SK-N-SH treated with all-trans-retinoic acid at 6 μM for 48 hours (cell line): ENCODE data around the gene EPDR1.

Experiments
- ATAC-seq: fragments of 200-7000 bp; cut with Tn5 transposase; 3 replicates; pipeline ENCODE4 v1.9.1; 2020; ENCODE audit warnings: mild to moderate bottlenecking, moderate library complexity
- ARNTL ChIP-seq: fragments of 450-650 bp; formaldehyde crosslinking; IDR thresholded peaks from 2 replicates; pipeline ENCODE4 v1.5.0; 2020; ENCODE audit warnings: low read depth, mild to moderate bottlenecking, moderate library complexity, borderline replicate concordance
- CSDC2 ChIP-seq: fragments of 250-450 bp; sonication (Bioruptor Pico); IDR thresholded peaks from 2 replicates; pipeline ENCODE4 v1.5.0; 2020; ENCODE audit warnings: mild to moderate bottlenecking, moderate library complexity
- ESRRG ChIP-seq: fragments of 250-450 bp; sonication (Bioruptor Pico); IDR thresholded peaks from 2 replicates; pipeline ENCODE4 v1.6.1; 2021; ENCODE audit warnings: mild to moderate bottlenecking
- GLIS3 ChIP-seq: fragments of 250-450 bp; sonication (Bioruptor Pico); IDR thresholded peaks from 2 replicates; pipeline ENCODE4 v1.5.0; 2020; ENCODE audit warnings: mild to moderate bottlenecking, moderate library complexity
- ISL1 ChIP-seq: fragments of 250-450 bp; sonication (Bioruptor Pico); IDR thresholded peaks from 2 replicates; pipeline ENCODE4 v2.1.2; 2022; ENCODE audit warnings: mild to moderate bottlenecking, moderate library complexity
- OSR1 ChIP-seq: fragments of 250-450 bp; sonication (Bioruptor Pico); IDR thresholded peaks from 2 replicates; pipeline ENCODE4 v1.8.0; 2022; ENCODE audit warnings: moderate library complexity, mild to moderate bottlenecking, inconsistent platforms
- PPARA ChIP-seq: fragments of 250-450 bp; sonication (Bioruptor Pico); IDR thresholded peaks from 2 replicates; pipeline ENCODE4 v1.5.0; 2020; ENCODE audit warnings: mild to moderate bottlenecking, borderline replicate concordance
- RARB ChIP-seq: fragments of 250-450 bp; sonication (Bioruptor Pico); IDR thresholded peaks from 2 replicates; pipeline ENCODE4 v1.8.0; 2021; ENCODE audit warnings: mild to moderate bottlenecking, moderate library complexity
- SNAI2 ChIP-seq: fragments of 250-450 bp; sonication (Bioruptor Pico); IDR thresholded peaks from 2 replicates; pipeline ENCODE4 v1.5.0; 2020; ENCODE audit warnings: mild to moderate bottlenecking, moderate library complexity
- TCF4 ChIP-seq: fragments of 250-450 bp; sonication (Bioruptor Pico); IDR thresholded peaks from 2 replicates; pipeline ENCODE4 v1.8.0; 2021; ENCODE audit warnings: mild to moderate bottlenecking, moderate library complexity, borderline replicate concordance
- ZC3H10 ChIP-seq: fragments of 250-450 bp; sonication (Bioruptor Pico); IDR thresholded peaks from 2 replicates; pipeline ENCODE4 v1.5.1; 2021; ENCODE audit warnings: mild to moderate bottlenecking, moderate library complexity
- ZFP3 ChIP-seq: fragments of 250-450 bp; sonication (Bioruptor Pico); IDR thresholded peaks from 2 replicates; pipeline ENCODE4 v1.5.0; 2020; ENCODE audit warnings: mild to moderate bottlenecking, moderate library complexity
- ZFP30 ChIP-seq: fragments of 450-650 bp; formaldehyde crosslinking; IDR thresholded peaks from 2 replicates; pipeline ENCODE4 v1.5.0; 2022; ENCODE audit warnings: mild to moderate bottlenecking, moderate library complexity
- ZNF565 ChIP-seq: fragments of 450-650 bp; formaldehyde crosslinking; conservative IDR thresholded peaks from 2 replicates; pipeline ENCODE4 v1.5.0; 2020; ENCODE audit warnings: low read depth, mild to moderate bottlenecking, moderate library complexity
- ZNF70 ChIP-seq: fragments of 450-650 bp; formaldehyde crosslinking; IDR thresholded peaks from 2 replicates; pipeline ENCODE4 v1.5.0; 2020; ENCODE audit warnings: mild to moderate bottlenecking, moderate library complexity
- ZNF8 ChIP-seq: fragments of 450-650 bp; formaldehyde crosslinking; IDR thresholded peaks from 2 replicates; pipeline ENCODE4 v1.5.0; 2020; ENCODE audit warnings: mild to moderate bottlenecking, moderate library complexity
- TF ChIP-seq, protein P1 (sequence below): fragments of 250-450 bp; sonication (Bioruptor Pico); IDR thresholded peaks from 2 replicates; pipeline ENCODE4 v1.5.1; 2020; ENCODE audit warnings: low read depth, mild to moderate bottlenecking, moderate library complexity
- TF ChIP-seq, protein P2 (sequence below): fragments of 250-450 bp; sonication (Bioruptor Pico); IDR thresholded peaks from 2 replicates; pipeline ENCODE4 v1.5.1; 2021; ENCODE audit warnings: mild to moderate bottlenecking, moderate library complexity
- TF ChIP-seq, protein P3 (sequence below): fragments of 250-450 bp; sonication (Bioruptor Pico); IDR thresholded peaks from 2 replicates; pipeline ENCODE4 v1.8.0; 2020; ENCODE audit warnings: mild to moderate bottlenecking, moderate library complexity, borderline replicate concordance
- TF ChIP-seq, protein P4 (sequence below): fragments of 250-450 bp; sonication (Bioruptor Pico); IDR thresholded peaks from 2 replicates; pipeline ENCODE4 v1.8.0; 2021; ENCODE audit warnings: low read depth, mild to moderate bottlenecking, moderate library complexity, borderline replicate concordance

Gene EPDR1

DNA sequence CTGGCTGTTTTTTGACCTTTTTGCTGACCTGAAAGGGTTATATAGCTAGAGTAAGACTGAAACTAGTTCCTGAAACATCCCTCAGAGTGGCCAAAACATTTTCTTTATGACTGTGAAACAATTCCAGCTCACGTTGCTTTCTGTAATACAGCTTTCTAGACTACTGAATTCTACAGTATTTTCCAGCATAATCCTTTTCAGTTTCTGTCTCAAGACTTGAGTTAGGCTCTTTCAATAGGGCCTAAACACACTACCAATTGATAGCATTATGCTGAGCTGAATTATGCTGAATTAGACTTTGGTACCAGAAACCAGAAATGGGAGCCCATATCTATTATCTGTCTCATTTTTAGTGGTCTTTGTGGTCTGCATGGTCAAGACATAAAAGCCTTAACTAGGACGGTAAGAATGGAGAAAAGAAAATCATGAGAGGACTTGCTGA is 72.6 kb downstream of the EPDR1 start:
- ATAC-seq = no peak
- TF ChIP-seq SNAI2 (CRISPR knock-in tag) (no peak), OSR1 (no peak), ZFP3 (no peak), CSDC2 (no peak), ZC3H10 (CRISPR knock-in tag) (no peak), PPARA (no peak), ISL1 (CRISPR knock-in tag) (no peak), GLIS3 (CRISPR knock-in tag) (no peak), ESRRG (CRISPR knock-in tag) (no peak), ZNF8 (CRISPR knock-in tag) (no peak), ZNF565 (CRISPR knock-in tag) (no peak), ZFP30 (CRISPR knock-in tag) (no peak), ZNF70 (CRISPR knock-in tag) (no peak), RARB (CRISPR knock-in tag) (no peak)
- TF ChIP-seq, protein P1, sequence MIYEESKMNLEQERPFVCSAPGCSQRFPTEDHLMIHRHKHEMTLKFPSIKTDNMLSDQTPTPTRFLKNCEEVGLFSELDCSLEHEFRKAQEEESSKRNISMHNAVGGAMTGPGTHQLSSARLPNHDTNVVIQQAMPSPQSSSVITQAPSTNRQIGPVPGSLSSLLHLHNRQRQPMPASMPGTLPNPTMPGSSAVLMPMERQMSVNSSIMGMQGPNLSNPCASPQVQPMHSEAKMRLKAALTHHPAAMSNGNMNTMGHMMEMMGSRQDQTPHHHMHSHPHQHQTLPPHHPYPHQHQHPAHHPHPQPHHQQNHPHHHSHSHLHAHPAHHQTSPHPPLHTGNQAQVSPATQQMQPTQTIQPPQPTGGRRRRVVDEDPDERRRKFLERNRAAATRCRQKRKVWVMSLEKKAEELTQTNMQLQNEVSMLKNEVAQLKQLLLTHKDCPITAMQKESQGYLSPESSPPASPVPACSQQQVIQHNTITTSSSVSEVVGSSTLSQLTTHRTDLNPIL (CRISPR knock-in tag) = no peak
- TF ChIP-seq, protein P2, sequence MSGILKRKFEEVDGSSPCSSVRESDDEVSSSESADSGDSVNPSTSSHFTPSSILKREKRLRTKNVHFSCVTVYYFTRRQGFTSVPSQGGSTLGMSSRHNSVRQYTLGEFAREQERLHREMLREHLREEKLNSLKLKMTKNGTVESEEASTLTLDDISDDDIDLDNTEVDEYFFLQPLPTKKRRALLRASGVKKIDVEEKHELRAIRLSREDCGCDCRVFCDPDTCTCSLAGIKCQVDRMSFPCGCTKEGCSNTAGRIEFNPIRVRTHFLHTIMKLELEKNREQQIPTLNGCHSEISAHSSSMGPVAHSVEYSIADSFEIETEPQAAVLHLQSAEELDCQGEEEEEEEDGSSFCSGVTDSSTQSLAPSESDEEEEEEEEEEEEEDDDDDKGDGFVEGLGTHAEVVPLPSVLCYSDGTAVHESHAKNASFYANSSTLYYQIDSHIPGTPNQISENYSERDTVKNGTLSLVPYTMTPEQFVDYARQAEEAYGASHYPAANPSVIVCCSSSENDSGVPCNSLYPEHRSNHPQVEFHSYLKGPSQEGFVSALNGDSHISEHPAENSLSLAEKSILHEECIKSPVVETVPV = no peak

DNA sequence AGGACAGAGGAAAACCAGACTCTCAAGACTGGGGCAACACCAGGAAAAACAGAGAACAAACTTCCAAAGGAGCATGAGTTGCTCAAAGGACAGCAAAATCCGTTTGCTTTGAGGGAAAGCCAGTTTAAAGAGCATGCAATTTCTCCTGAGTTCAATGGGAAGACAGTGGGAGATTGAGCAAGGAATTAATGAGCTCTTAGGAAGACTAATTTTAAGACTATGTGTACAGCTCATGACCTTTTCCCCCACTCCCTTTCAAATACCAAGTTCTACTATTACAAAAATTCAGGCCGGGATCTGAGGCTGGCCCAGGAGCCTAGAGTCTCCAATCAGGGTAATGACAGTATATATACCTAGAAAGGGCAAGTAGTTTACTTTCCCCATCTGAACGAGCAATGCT is 79.2 kb downstream of the EPDR1 start:
- TF ChIP-seq, protein P1 (CRISPR knock-in tag) = no peak
- TF ChIP-seq ZFP3 (no peak), ISL1 (CRISPR knock-in tag) (no peak), TCF4 (CRISPR knock-in tag) (no peak), OSR1 (no peak), ZNF565 (CRISPR knock-in tag) (no peak), GLIS3 (CRISPR knock-in tag) (no peak), ZNF70 (CRISPR knock-in tag) (no peak), ZNF8 (CRISPR knock-in tag) (no peak), ESRRG (CRISPR knock-in tag) (no peak), PPARA (no peak), ARNTL (no peak), ZC3H10 (CRISPR knock-in tag) (no peak)
- TF ChIP-seq, protein P3, sequence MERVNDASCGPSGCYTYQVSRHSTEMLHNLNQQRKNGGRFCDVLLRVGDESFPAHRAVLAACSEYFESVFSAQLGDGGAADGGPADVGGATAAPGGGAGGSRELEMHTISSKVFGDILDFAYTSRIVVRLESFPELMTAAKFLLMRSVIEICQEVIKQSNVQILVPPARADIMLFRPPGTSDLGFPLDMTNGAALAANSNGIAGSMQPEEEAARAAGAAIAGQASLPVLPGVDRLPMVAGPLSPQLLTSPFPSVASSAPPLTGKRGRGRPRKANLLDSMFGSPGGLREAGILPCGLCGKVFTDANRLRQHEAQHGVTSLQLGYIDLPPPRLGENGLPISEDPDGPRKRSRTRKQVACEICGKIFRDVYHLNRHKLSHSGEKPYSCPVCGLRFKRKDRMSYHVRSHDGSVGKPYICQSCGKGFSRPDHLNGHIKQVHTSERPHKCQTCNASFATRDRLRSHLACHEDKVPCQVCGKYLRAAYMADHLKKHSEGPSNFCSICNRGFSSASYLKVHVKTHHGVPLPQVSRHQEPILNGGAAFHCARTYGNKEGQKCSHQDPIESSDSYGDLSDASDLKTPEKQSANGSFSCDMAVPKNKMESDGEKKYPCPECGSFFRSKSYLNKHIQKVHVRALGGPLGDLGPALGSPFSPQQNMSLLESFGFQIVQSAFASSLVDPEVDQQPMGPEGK (CRISPR knock-in tag) = no peak
- TF ChIP-seq, protein P4, sequence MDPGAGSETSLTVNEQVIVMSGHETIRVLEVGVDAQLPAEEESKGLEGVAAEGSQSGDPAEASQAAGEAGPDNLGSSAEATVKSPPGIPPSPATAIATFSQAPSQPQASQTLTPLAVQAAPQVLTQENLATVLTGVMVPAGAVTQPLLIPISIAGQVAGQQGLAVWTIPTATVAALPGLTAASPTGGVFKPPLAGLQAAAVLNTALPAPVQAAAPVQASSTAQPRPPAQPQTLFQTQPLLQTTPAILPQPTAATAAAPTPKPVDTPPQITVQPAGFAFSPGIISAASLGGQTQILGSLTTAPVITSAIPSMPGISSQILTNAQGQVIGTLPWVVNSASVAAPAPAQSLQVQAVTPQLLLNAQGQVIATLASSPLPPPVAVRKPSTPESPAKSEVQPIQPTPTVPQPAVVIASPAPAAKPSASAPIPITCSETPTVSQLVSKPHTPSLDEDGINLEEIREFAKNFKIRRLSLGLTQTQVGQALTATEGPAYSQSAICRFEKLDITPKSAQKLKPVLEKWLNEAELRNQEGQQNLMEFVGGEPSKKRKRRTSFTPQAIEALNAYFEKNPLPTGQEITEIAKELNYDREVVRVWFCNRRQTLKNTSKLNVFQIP (CRISPR knock-in tag) = no peak
- no peak for ATAC-seq

DNA sequence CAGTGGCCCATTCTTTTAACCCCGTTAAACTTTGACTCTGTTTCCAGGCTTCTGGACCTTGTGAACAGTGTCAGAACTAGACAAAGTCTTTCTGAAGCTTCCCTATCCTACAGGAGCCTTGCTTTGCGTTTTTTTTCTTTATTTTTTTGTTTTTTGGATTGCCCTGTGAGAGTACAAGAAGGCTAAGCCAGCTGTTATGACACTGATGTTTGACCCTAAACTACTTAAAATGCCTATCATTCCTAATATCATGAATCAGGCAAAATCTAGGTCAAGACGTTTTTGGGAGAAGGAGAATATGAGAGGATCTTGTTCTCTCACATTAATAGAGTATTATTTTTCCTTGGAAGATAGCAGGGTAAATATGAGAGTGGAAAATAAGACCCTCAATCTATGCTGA is 79.8 kb downstream of the EPDR1 start:
- no peak for ATAC-seq

More for the DNA sequence above, 79.8 kb downstream of the EPDR1 start:
- TF ChIP-seq RARB (CRISPR knock-in tag) = no peak
